CD4-positive, alpha-beta T cell (primary cell): Measurements from ENCODE around the gene CNPY3. TPM values are rescaled to one million over a fixed set of nuclear protein-coding genes. Genes with fewer than 3 reads are reported as not detected.

Source experiments
- ATAC-seq: fragments of 200-7000 bp; cut with Tn5 transposase; one replicate; pipeline ENCODE4 v1.10.0; 2022; ENCODE audit warnings: mild to moderate bottlenecking; ENCODE audit not compliant: poor library complexity
- CTCF ChIA-PET: fragments of 350-600 bp; sonication (Branson Sonifier 250); formaldehyde crosslinking; loops from one replicate; lab custom pipeline; 2021; ENCODE audit warnings: antibody characterized with exemption, inconsistent platforms; lab: Charles Lee
- POLR2A ChIA-PET: fragments of 350-600 bp; sonication (Branson Sonifier 250); formaldehyde crosslinking; loops from one replicate; lab custom pipeline; 2021; ENCODE audit warnings: antibody characterized with exemption, inconsistent platforms; lab: Charles Lee
- DNase-seq, 14 experiments: peaks; one replicate each; pipeline ENCODE4 v3.0.0-alpha.2; 2013 to 2020; ENCODE audit warnings: mixed read lengths in 2 of 14
- H3K27ac ChIP-seq, 2 donors: one replicate each; pipeline versions ENCODE4 v1.5.1 to v1.7.0; 2013; ENCODE audit warnings: low read length in 2 of 2, low read depth in 1 of 2, mild to moderate bottlenecking in 1 of 2
- H3K27me3 ChIP-seq, 2 experiments: 1 replicate in 1 of 2; 2 replicates in 1 of 2; pipeline versions ENCODE4 v1.6.1 to v1.7.0; 2013; ENCODE audit warnings: low read length in 2 of 2, control low read depth in 1 of 2, mild to moderate bottlenecking in 1 of 2, moderate library complexity in 1 of 2; ENCODE audit not compliant: insufficient read depth in 2 of 2, control insufficient read depth in 1 of 2
- H3K36me3 ChIP-seq: one replicate; pipeline ENCODE4 v1.6.1; 2013; ENCODE audit warnings: low read length, control low read depth; ENCODE audit not compliant: insufficient read depth
- H3K4me1 ChIP-seq: one replicate; pipeline ENCODE4 v1.6.1; 2013; ENCODE audit warnings: low read length, control low read depth; ENCODE audit not compliant: insufficient read depth
- H3K4me3 ChIP-seq: one replicate; pipeline ENCODE4 v1.5.1; 2013; ENCODE audit warnings: mild to moderate bottlenecking, low read length, moderate library complexity
- H3K9me3 ChIP-seq, 2 experiments: 1 replicate in 1 of 2; 2 replicates in 1 of 2; pipeline versions ENCODE4 v1.6.1 to v1.7.0; 2013; ENCODE audit warnings: low read length in 2 of 2, mild to moderate bottlenecking in 2 of 2, control low read depth in 1 of 2, moderate library complexity in 1 of 2; ENCODE audit not compliant: control insufficient read depth in 1 of 2, insufficient read depth in 1 of 2
- H3K27ac Mint-ChIP-seq: one replicate; pipeline ENCODE4 v1.8.0; 2020; ENCODE audit warnings: mixed read lengths
- H3K27me3 Mint-ChIP-seq: one replicate; pipeline ENCODE4 v1.8.0; 2021; ENCODE audit warnings: mixed read lengths
- H3K36me3 Mint-ChIP-seq: one replicate; pipeline ENCODE4 v1.8.0; 2021; ENCODE audit warnings: low read depth, mixed read lengths
- H3K4me1 Mint-ChIP-seq: one replicate; pipeline ENCODE4 v1.8.0; 2021; ENCODE audit warnings: low read depth, mixed read lengths
- H3K4me3 Mint-ChIP-seq: one replicate; pipeline ENCODE4 v1.8.0; 2020; ENCODE audit warnings: mild to moderate bottlenecking, mixed read lengths
- H3K9me3 Mint-ChIP-seq: one replicate; pipeline ENCODE4 v1.8.0; 2020; ENCODE audit warnings: mixed read lengths
- intact Hi-C, 2 experiments: fragments of 100-400 bp; cut with DNase I in 1 of 2; cut with micrococcal nuclease in 1 of 2; formaldehyde crosslinking; loops; one replicate each; pipeline versions ENCODE4 v1.15.1 to v1.9.0; 2023 to 2025; cut with DNase I, micrococcal nuclease
- total RNA-seq, 174 experiments: library from RNA in 2 of 174; stranded (reverse) in 2 of 174; gene quantifications; one replicate each; pipeline ENCODE4 v1.2.3 and lab custom pipeline; 2021 to 2026
- TF ChIP-seq, protein P1 (sequence below): fragments of 200-600 bp; IDR thresholded peaks from one replicate; pipeline ENCODE4 v1.8.0; 2022; ENCODE audit warnings: antibody characterized with exemption, mild to moderate bottlenecking

The CNPY3 gene
- total RNA-seq, 2 experiments from 2014 or later: 41.2 to 43.8 TPM

DNA sequence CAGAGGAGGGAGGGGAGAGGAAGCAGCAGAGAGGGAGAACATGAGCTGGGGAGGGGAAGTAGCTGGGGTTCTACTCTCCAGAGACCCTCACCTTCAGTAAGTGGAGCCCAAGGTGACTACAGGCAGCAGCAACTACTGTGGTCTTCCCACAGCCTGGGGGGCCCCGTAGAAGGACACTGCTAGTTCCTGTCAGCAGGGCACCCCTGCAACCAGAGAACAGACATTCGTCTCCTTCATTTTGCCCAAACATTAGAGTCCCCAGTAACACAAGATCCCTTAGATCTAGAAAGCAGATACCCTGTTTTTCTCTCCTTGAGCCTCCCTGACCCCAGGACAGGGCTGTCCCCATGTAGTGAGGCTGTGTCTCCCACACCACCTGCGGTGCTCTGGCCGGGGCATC lies 39.5 kb downstream of the CNPY3 start:
- H3K27ac ChIP-seq: no peak overlapping the region
- CTCF ChIA-PET: no interaction called here
- no peaks in the 10 kb centered on the region for H3K27me3 ChIP-seq
- no peak overlapping the region for H3K4me3 ChIP-seq
- Mint-ChIP-seq H3K4me3 (no peak overlapping the region), H3K4me1 (no peaks in the 10 kb centered on the region), H3K9me3 (no peaks in the 10 kb centered on the region), H3K27me3 (no peaks in the 10 kb centered on the region), H3K27ac (no peak overlapping the region), H3K36me3 (peaks cover 28% of the 10 kb centered on the region)
- POLR2A ChIA-PET: interaction anchor here (1.3 kb wide), 1 partner anchor 15 kb away, joined by 4 read pairs; the partner anchor contains the start of gene PPP2R5D
- DNase-seq: no peak
- ATAC-seq: no peak
- H3K9me3 ChIP-seq: no peaks in the 10 kb centered on the region
- no peaks in the 10 kb centered on the region for H3K4me1 ChIP-seq
- H3K36me3 ChIP-seq: peaks cover 48% of the 10 kb centered on the region
- TF ChIP-seq, protein P1, sequence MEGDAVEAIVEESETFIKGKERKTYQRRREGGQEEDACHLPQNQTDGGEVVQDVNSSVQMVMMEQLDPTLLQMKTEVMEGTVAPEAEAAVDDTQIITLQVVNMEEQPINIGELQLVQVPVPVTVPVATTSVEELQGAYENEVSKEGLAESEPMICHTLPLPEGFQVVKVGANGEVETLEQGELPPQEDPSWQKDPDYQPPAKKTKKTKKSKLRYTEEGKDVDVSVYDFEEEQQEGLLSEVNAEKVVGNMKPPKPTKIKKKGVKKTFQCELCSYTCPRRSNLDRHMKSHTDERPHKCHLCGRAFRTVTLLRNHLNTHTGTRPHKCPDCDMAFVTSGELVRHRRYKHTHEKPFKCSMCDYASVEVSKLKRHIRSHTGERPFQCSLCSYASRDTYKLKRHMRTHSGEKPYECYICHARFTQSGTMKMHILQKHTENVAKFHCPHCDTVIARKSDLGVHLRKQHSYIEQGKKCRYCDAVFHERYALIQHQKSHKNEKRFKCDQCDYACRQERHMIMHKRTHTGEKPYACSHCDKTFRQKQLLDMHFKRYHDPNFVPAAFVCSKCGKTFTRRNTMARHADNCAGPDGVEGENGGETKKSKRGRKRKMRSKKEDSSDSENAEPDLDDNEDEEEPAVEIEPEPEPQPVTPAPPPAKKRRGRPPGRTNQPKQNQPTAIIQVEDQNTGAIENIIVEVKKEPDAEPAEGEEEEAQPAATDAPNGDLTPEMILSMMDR: no peak
- intact Hi-C loops: loop anchor here in 1 of 2 experiments (5.0 kb wide), 1 partner anchor 174 kb away; no protein-coding TSS in a partner anchor

DNA sequence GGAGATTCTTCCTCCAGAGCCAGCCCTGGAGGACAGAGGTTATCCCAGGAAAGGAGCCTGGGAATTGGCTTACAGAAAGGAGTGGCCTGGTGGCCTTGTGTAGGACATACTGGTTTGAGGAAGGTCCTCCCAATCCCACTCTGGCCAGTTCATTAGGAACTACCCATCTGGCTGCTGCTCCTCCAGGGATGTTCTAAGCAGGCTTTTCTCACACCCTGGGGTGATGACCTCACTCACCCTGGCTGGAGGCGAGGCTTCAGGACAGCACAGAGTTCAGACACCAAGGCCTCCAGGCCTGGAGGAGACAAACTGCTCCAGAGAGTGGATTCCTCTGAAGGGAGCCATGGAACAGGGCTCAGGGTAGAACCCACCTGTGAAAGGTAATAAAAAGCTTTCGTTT lies 40.2 kb downstream of the CNPY3 start:
- DNase-seq: no peak
- Histone ChIP-seq H3K4me3 (no peak overlapping the region), H3K27me3 (no peaks in the 10 kb centered on the region), H3K9me3 (no peaks in the 10 kb centered on the region), H3K27ac (no peak overlapping the region), H3K36me3 (peaks cover 44% of the 10 kb centered on the region), H3K4me1 (no peaks in the 10 kb centered on the region)
- H3K36me3 Mint-ChIP-seq: peaks cover 24% of the 10 kb centered on the region
- no peaks in the 10 kb centered on the region for H3K27me3 Mint-ChIP-seq
- CTCF ChIA-PET: no interaction called here
- intact Hi-C loops: loop anchor here in 1 of 2 experiments (5.0 kb wide), 1 partner anchor 173 kb away; no protein-coding TSS in a partner anchor
- TF ChIP-seq, protein P1: no peak
- no peaks in the 10 kb centered on the region for H3K9me3 Mint-ChIP-seq
- no peak for ATAC-seq
- POLR2A ChIA-PET: interaction anchor here (1.4 kb wide), 1 partner anchor 40 kb away, joined by 8 read pairs; the partner anchor contains the start of gene CNPY3
- no peak overlapping the region for H3K27ac Mint-ChIP-seq
- H3K4me3 Mint-ChIP-seq: no peak overlapping the region
- H3K4me1 Mint-ChIP-seq: no peaks in the 10 kb centered on the region

DNA sequence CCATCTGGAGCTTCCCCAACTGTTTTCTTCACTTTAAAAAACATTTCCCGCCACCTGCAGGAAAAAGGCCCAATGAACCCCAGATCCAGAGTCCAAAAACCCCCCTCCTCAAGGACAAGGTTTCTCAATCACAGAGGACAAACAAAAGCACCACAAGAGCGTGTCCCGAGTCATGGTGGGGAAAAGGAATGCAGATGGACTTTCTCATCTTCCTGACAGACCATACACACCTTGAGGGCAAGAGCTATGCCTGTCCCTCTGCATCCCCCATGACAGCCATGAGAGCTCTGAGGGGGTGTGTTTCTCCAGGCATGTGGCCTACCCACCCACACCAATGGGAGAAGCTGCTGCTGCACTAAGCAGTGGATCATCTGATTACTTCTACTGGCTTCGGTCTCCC lies 40.7 kb downstream of the CNPY3 start:
- CTCF ChIA-PET: interaction anchor here (0.6 kb wide), 1 partner anchor 239 kb away, joined by 3 read pairs; no protein-coding TSS in a partner anchor
- TF ChIP-seq, protein P1: no peak
- intact Hi-C loops: loop anchor here in 1 of 2 experiments (5.0 kb wide), 1 partner anchor 172 kb away; no protein-coding TSS in a partner anchor
- Histone ChIP-seq H3K36me3 (peaks cover 41% of the 10 kb centered on the region), H3K27ac (no peak overlapping the region), H3K4me1 (peaks cover 4% of the 10 kb centered on the region), H3K27me3 (no peaks in the 10 kb centered on the region), H3K4me3 (no peak overlapping the region), H3K9me3 (no peaks in the 10 kb centered on the region)
- no peaks in the 10 kb centered on the region for H3K4me1 Mint-ChIP-seq
- ATAC-seq (no peak), DNase-seq (no peak)
- H3K27ac Mint-ChIP-seq: no peak overlapping the region
- H3K4me3 Mint-ChIP-seq: no peak overlapping the region
- peaks cover 23% of the 10 kb centered on the region for H3K36me3 Mint-ChIP-seq
- no peaks in the 10 kb centered on the region for H3K27me3 Mint-ChIP-seq
- H3K9me3 Mint-ChIP-seq: no peaks in the 10 kb centered on the region
- POLR2A ChIA-PET: interaction anchor here (1.4 kb wide), 2 partner anchors 9 to 40 kb away, joined by 4 to 8 read pairs; partner anchors contain the start of genes CNPY3 and PEX6
